ENCODE results near the gene TCF3. TPM values are rescaled to one million over a fixed set of nuclear protein-coding genes. Genes with fewer than 3 reads are reported as not detected.

TCF3 gene
- total and polyA plus RNA-seq, 2 donors (not counting 3 experiments of a cell fraction or from before 2014, with no cell fraction given): 147 to 193 TPM

- BruUV-seq (replicated peaks): no TSS peak
- Histone ChIP-seq H3K27me3 (ENCODE audit: control insufficient read depth in 2 of 2, insufficient read depth in 2 of 2, low read length in 2 of 2) (no peaks in the 10 kb centered on the region), H2AFZ (ENCODE audit: low read depth, low read length) (no peak overlapping the region), H3K9me3 (replicated peaks; ENCODE audit: control insufficient read depth, insufficient read depth, low read length) (no peaks in the 10 kb centered on the region), H3K79me2 (ENCODE audit: control insufficient read depth, insufficient read depth, low read length) (no peaks in the 10 kb centered on the region), H3K36me3 (ENCODE audit: control insufficient read depth in 2 of 2, extremely low read depth in 1 of 2, insufficient read depth in 2 of 2, low read length in 2 of 2) (peaks cover 15 to 62% of the 10 kb centered on the region in 2 experiments), H3K27ac (ENCODE audit: insufficient read depth, low read depth, low read length) (no peak overlapping the region), H3K4me2 (ENCODE audit: insufficient read depth, low read length) (no peak overlapping the region), H4K20me1 (replicated peaks; ENCODE audit: control insufficient read depth, extremely low read depth, insufficient read depth, low read length) (no peaks in the 10 kb centered on the region), H3K4me1 (ENCODE audit: control insufficient read depth, extremely low read depth, insufficient read depth, low read length) (no peaks in the 10 kb centered on the region), H3K9ac (replicated peaks; ENCODE audit: extremely low read depth, insufficient read depth, low read length) (no peak overlapping the region), H3K4me3 (replicated peaks in 1 of 3; ENCODE audit: insufficient read depth in 1 of 3, low read depth in 1 of 3, low read length in 3 of 3) (no peak overlapping the region), H3K9me1 (replicated peaks; ENCODE audit: control insufficient read depth, extremely low read depth, insufficient read depth, low read length) (no peaks in the 10 kb centered on the region)
- FAIRE-seq: no peak
- TF ChIP-seq JUN (IDR thresholded peaks at IDR 0.05; ENCODE audit: borderline replicate concordance, insufficient read depth, insufficient read length, low read depth) (no peak), FOS (IDR thresholded peaks at IDR 0.05; ENCODE audit: borderline replicate concordance, insufficient read depth, low read length) (no peak), CTCF (IDR thresholded peaks at IDR 0.05; ENCODE audit: extremely low read depth in 1 of 2, insufficient read depth in 1 of 2, low read depth in 1 of 2, low read length in 2 of 2) (no peak), MYC (IDR thresholded peaks at IDR 0.05; ENCODE audit: low read depth, low read length) (no peak), POLR2A (IDR thresholded peaks at IDR 0.05; ENCODE audit: low read depth, low read length) (no peak), GATA2 (IDR thresholded peaks at IDR 0.05; ENCODE audit: insufficient read depth, insufficient read length, low read depth, low read length) (no peak), EZH2 (IDR thresholded peaks at IDR 0.05; ENCODE audit: borderline replicate concordance, low read depth, low read length, severe bottlenecking) (no peak), POLR2AphosphoS5 (IDR thresholded peaks at IDR 0.05; ENCODE audit: insufficient read depth, low read depth, low read length) (no peak), MAX (IDR thresholded peaks at IDR 0.05; ENCODE audit: insufficient read depth, insufficient read length) (no peak)
- intact Hi-C loops (cut with micrococcal nuclease): no loop called here
- ChIA-PET CTCF (interaction anchor here (0.6 kb wide), 1 partner anchor 10 kb away, joined by 3 read pairs; the partner anchor contains the start of gene UQCR11), POLR2A (no interaction called here)
- no peak for DNase-seq (ENCODE audit: low read depth, low spot score)
- dilution Hi-C loops (cut with MboI; ENCODE audit: extremely low pct_ligation_motif_present, low sequenced_read_pairs): no loop called here
Observed at GRCh38 chr19:1615156-1615765, 37.2 kb downstream of the TCF3 start.
